ENCODE results near the gene DHX57.

Gene DHX57

GRCh38 chr2:38750891-38751595, 124.7 kb downstream of the DHX57 start, which contains the start of gene SRSF7:
Gene SRSF7, minus strand, starts transcription at chr2:38751361. Its CDS starts 105 bp downstream, at chr2:38751256.
- peak; percentile 99 for DNase-seq (ENCODE audit: low read depth, low spot score)

GRCh38 chr2:38750011-38750890, 125.5 kb downstream of the DHX57 start:
- peak; percentile 68 for DNase-seq (ENCODE audit: low read depth, low spot score)

GRCh38 chr2:38748943-38749804, 126.6 kb downstream of the DHX57 start:
- no peak for DNase-seq (ENCODE audit: low read depth, low spot score)

- DNase-seq (ENCODE audit: low read depth, low spot score), result no peak
These were observed 127.3 kb downstream of the DHX57 start for GRCh38 chr2:38748391-38748790.

- no peak for DNase-seq (ENCODE audit: low read depth, low spot score)
These were observed 127.9 kb downstream of the DHX57 start for GRCh38 chr2:38747819-38748218.
